GM19025 (cell line): ENCODE measurements around the gene UBQLN1.
A peak's percentile ranks its signal among the peaks of the same experiment; 100 is the strongest.
"Not testable (repeated sequence)": the region's sequence is repeated elsewhere in the genome, so short reads cannot be mapped to it uniquely, and the experiment has no call there.

Experiments
- ATAC-seq: cut with Tn5 transposase; IDR thresholded peaks from one replicate; pipeline ENCODE4 v1.9.1; 2021; ENCODE audit warnings: mild to moderate bottlenecking, low read depth, moderate library complexity; ENCODE audit not compliant: unreplicated experiment

Gene UBQLN1

GRCh38 chr9:83707768-83708514, at the start of gene UBQLN1:
Gene UBQLN1, minus strand, starts transcription at chr9:83707958. Its CDS starts 279 bp downstream, at chr9:83707679.
- peak; percentile 68 for ATAC-seq

GRCh38 chr9:83754383-83754977, 46.7 kb upstream of the UBQLN1 start:
- no peak for ATAC-seq

GRCh38 chr9:83749706-83750105, 41.9 kb upstream of the UBQLN1 start:
- ATAC-seq: no peak

- ATAC-seq: no peak
These were observed 36.4 kb upstream of the UBQLN1 start for GRCh38 chr9:83744206-83744605.

- ATAC-seq: no peak
These were observed 26.0 kb upstream of the UBQLN1 start for GRCh38 chr9:83733739-83734138.

GRCh38 chr9:83728591-83729368, 21.0 kb upstream of the UBQLN1 start:
- ATAC-seq: not testable (repeated sequence)

GRCh38 chr9:83724436-83724835, 16.7 kb upstream of the UBQLN1 start:
- ATAC-seq: no peak

GRCh38 chr9:83722726-83723495, 15.2 kb upstream of the UBQLN1 start:
- ATAC-seq: no peak

GRCh38 chr9:83721509-83721908, 13.8 kb upstream of the UBQLN1 start:
- no peak for ATAC-seq

- no peak for ATAC-seq
These were observed 8.0 kb upstream of the UBQLN1 start for GRCh38 chr9:83715794-83716193.

GRCh38 chr9:83715221-83715620, 7.5 kb upstream of the UBQLN1 start:
- no peak for ATAC-seq

GRCh38 chr9:83714329-83714728, 6.6 kb upstream of the UBQLN1 start:
- ATAC-seq: no peak

GRCh38 chr9:83708515-83709158, 879 bp upstream of the UBQLN1 start:
- peak; percentile 42 for ATAC-seq

GRCh38 chr9:83707518-83707767, 315 bp downstream of the UBQLN1 start:
- ATAC-seq: peak; percentile 52

GRCh38 chr9:83706676-83707517, 861 bp downstream of the UBQLN1 start:
- peak; percentile 22 for ATAC-seq

GRCh38 chr9:83705219-83705651, 2.5 kb downstream of the UBQLN1 start:
- ATAC-seq: not testable (repeated sequence)

- ATAC-seq: no peak
These were observed 6.0 kb downstream of the UBQLN1 start for GRCh38 chr9:83701769-83702168.

- ATAC-seq: no peak
These were observed 6.5 kb downstream of the UBQLN1 start for GRCh38 chr9:83701286-83701685.

- no peak for ATAC-seq
These were observed 8.1 kb downstream of the UBQLN1 start for GRCh38 chr9:83699615-83700014.
